Ovary (tissue), 9 donors: ENCODE measurements around the gene FCRL4. TPM values are rescaled to one million over a fixed set of nuclear protein-coding genes. Genes with fewer than 3 reads are reported as not detected.

Experiments
- DNase-seq, 5 donors: peaks; one replicate each; pipeline ENCODE4 v3.0.0-alpha.2; 2019 to 2020
- H3K27ac ChIP-seq, 2 donors: fragments of 200-600 bp; one replicate each; pipeline versions ENCODE4 v1.5.1 to v1.8.0; 2019 to 2022
- H3K27me3 ChIP-seq: fragments of 200-600 bp; one replicate; pipeline ENCODE4 v1.8.0; 2022
- H3K36me3 ChIP-seq: fragments of 200-600 bp; sonication (generic); one replicate; pipeline ENCODE4 v1.5.1; 2019
- H3K4me1 ChIP-seq: one replicate; pipeline ENCODE4 v1.8.1; 2013; ENCODE audit warnings: mild to moderate bottlenecking, moderate library complexity; ENCODE audit not compliant: insufficient read depth
- H3K4me3 ChIP-seq: fragments of 200-600 bp; sonication (generic); one replicate; pipeline ENCODE4 v1.5.1; 2017
- H3K9me3 ChIP-seq, 2 donors: fragments of 200-600 bp in 1 of 2; sonication (generic) in 1 of 2; one replicate each; pipeline versions ENCODE4 v1.5.1 to v1.8.1; 2013 to 2019; ENCODE audit warnings: mild to moderate bottlenecking in 1 of 2, moderate library complexity in 1 of 2
- EP300 ChIP-seq: sonication (generic); formaldehyde crosslinking; IDR thresholded peaks from one replicate; pipeline ENCODE4 v1.6.1; 2017; ENCODE audit warnings: antibody characterized with exemption
- POLR2A ChIP-seq: fragments of 450-650 bp; IDR thresholded peaks from one replicate; pipeline ENCODE4 v1.6.1; 2017; ENCODE audit warnings: antibody characterized with exemption, mild to moderate bottlenecking, moderate library complexity
- WGBS, 3 donors: extraction: QIAGEN DNeasy Blood & Tissue Kit in 1 of 3; methylation state at CpG; one replicate each; pipeline versions ENCODE4 v1.1.5 to v1.1.7; 2013 to 2017; 5-methylcytosine and 5-hydroxymethylcytosine counted together
- intact Hi-C, 4 donors: fragments of 100-400 bp; cut with DNase I; formaldehyde crosslinking; loops; one replicate each; pipeline versions ENCODE4 v1.11.0 to v1.15.1; 2022 to 2023
- polyA plus RNA-seq, 2 donors: library from polyadenylated mRNA; stranded (reverse); fragments of 200-250 nt in 1 of 2; fragments of 350-450 nt in 1 of 2; fragmentation: Illumina TruSeq in 1 of 2; extraction: RNeasy Lipid Tissue Mini Kit (QIAGEN cat#74804) in 1 of 2; gene quantifications; one replicate each; pipeline ENCODE4 v1.2.3, GENCODE V29; 2013 to 2014
- total RNA-seq, 7 donors: library from RNA; depleted of rRNA in 2 of 7; stranded (reverse); fragments of >200 nt in 2 of 7; fragmentation: NEBNext Ultra II Directional in 3 of 7; extraction: Animal tissue kit (Norgen Biotek cat#: 25700) in 3 of 7; gene quantifications; one replicate each; pipeline versions ENCODE4 v1.1.0 to v1.2.4, GENCODE V29; 2016 to 2023
- TF ChIP-seq, protein P1 (sequence below), 3 donors: fragments of 450-650 bp in 2 of 3; fragments of 200-600 bp in 1 of 3; IDR thresholded peaks; one replicate each; pipeline versions ENCODE4 v1.5.1 to v1.8.0; 2016 to 2022; ENCODE audit warnings: antibody characterized with exemption in 3 of 3, mild to moderate bottlenecking in 1 of 3
- donor health status: DM: no; HTN: no; CAD: no; lungs with moderate emphysema.
- donor health status: DM: no; HTN: no; CAD: no.
- donor health status: Bipolar disorder and iron deficiency.
- donor health status: DM: yes; HTN: yes; CAD: no.
- donor health status: DM: no; HTN: no; CAD: no.
- donor health status: DM: yes; HTN: yes; CAD: no.

Gene FCRL4
- total and polyA plus RNA-seq, 9 donors, result not detected

DNA sequence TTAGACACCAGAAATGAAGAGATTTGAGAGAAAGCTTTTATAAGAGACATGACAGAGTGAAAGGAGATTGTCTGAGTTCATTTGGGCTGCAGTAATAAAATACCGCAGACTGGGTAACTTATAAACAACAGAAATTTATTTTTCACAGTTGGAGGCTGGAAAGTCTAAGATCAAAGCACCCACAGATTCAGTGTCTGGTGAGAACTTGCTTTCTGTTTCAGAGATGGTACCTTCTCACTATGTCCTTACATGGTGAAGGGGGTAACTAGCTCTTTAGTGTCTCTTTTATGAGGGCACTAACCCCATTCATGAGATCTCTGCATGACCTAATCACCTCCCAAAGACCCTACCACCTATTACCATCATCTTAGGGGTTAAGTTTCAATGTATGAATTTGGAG lies 30.9 kb upstream of the FCRL4 start:
- no peak for TF ChIP-seq POLR2A
- no peaks in the 10 kb centered on the region for H3K9me3 ChIP-seq
- H3K36me3 ChIP-seq, result no peaks in the 10 kb centered on the region
- intact Hi-C loops, result no loop called here
- no peak overlapping the region for H3K27ac ChIP-seq
- 85 to 89% (median 89%) methylated on average over 1 of the region's 1 CpG for WGBS, 3 donors
- H3K4me3 ChIP-seq, result no peak overlapping the region
- no peaks in the 10 kb centered on the region for H3K27me3 ChIP-seq
- no peak for DNase-seq
- H3K4me1 ChIP-seq, result no peaks in the 10 kb centered on the region

DNA sequence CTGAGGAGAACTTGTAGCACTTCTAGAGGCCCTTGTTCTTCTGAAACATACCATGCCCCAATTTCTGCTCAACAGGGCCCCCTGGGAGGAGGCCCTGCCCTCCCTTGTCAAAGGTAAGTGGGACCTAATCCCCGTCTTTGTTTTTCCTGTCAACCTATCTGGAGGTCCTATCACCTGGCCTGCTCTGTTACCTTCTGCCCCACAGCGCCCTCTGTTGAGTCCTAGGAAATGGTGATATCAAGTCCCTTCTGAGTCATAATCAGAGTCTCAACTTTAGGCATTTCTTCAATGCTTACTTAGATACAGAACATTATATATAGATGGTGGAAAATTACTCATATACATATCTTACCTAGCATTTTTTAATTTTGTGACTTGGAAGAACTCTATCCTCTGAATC lies 28.2 kb upstream of the FCRL4 start:
- intact Hi-C loops, result no loop called here
- no peaks in the 10 kb centered on the region for H3K36me3 ChIP-seq
- H3K4me3 ChIP-seq, result no peak overlapping the region
- no peak for TF ChIP-seq POLR2A
- no peak for TF ChIP-seq EP300
- TF ChIP-seq, protein P1, sequence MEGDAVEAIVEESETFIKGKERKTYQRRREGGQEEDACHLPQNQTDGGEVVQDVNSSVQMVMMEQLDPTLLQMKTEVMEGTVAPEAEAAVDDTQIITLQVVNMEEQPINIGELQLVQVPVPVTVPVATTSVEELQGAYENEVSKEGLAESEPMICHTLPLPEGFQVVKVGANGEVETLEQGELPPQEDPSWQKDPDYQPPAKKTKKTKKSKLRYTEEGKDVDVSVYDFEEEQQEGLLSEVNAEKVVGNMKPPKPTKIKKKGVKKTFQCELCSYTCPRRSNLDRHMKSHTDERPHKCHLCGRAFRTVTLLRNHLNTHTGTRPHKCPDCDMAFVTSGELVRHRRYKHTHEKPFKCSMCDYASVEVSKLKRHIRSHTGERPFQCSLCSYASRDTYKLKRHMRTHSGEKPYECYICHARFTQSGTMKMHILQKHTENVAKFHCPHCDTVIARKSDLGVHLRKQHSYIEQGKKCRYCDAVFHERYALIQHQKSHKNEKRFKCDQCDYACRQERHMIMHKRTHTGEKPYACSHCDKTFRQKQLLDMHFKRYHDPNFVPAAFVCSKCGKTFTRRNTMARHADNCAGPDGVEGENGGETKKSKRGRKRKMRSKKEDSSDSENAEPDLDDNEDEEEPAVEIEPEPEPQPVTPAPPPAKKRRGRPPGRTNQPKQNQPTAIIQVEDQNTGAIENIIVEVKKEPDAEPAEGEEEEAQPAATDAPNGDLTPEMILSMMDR (IDR thresholded peaks at IDR 0.05), result no peak
- no peak for DNase-seq
- no peaks in the 10 kb centered on the region for H3K27me3 ChIP-seq
- WGBS, 3 donors, result 19 to 29% (median 23%) methylated on average over 2 of the region's 2 CpGs
- H3K27ac ChIP-seq, result no peak overlapping the region
- H3K4me1 ChIP-seq, result no peaks in the 10 kb centered on the region
- no peaks in the 10 kb centered on the region for H3K9me3 ChIP-seq

DNA sequence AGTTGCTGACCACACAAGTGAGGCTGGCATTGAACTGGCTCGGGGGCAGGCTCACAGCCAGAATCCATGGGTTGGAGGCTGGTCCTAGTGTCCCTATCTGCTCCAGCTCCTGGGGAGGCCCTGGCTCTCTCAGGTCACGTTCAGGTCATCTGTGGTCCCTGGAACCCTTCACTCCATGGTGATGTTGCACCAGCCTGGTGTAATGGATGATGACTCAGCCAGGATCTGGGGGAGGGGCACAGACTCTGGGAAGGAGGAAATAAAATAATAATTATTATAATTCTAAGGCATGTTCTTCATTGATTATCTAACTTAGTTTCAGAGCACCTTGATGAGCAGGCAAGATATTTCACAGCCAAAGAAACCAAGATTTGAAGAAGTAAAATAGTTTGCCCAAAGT lies 26.6 kb upstream of the FCRL4 start:
- 57 to 71% (median 58%) methylated on average over 2 of the region's 2 CpGs for WGBS, 3 donors

DNA sequence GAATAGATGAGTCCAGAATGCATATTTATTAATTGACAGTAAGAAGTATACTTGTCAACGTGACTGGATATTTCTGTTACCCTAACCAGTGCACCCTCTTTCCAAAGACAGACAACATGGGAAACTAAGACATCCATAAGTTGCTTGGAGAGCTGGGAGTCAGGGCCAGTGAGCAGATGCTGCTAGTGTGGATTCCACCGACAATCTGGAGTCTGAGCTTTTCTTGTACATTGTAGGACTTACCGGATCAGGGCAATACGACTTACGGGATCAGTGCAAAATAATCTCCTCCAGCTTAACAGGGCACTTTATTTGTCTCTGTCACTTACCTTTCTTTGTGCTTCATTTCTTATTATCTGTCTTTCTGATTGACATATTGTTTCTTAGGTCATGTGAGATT lies 24.6 kb upstream of the FCRL4 start:
- Histone ChIP-seq H3K4me3 (no peak overlapping the region), H3K27ac (no peak overlapping the region), H3K27me3 (no peaks in the 10 kb centered on the region), H3K36me3 (no peaks in the 10 kb centered on the region), H3K4me1 (no peaks in the 10 kb centered on the region), H3K9me3 (no peaks in the 10 kb centered on the region)
- intact Hi-C loops, result no loop called here
- no peak for TF ChIP-seq EP300
- no peak for TF ChIP-seq POLR2A
- TF ChIP-seq, protein P1 (IDR thresholded peaks at IDR 0.05), result no peak
- WGBS, 3 donors, result 86 to 92% (median 86%) methylated on average over 5 of the region's 5 CpGs
- no peak for DNase-seq

More for the DNA sequence above, 26.6 kb upstream of the FCRL4 start:
- Histone ChIP-seq H3K27me3 (no peaks in the 10 kb centered on the region), H3K9me3 (no peaks in the 10 kb centered on the region), H3K4me1 (no peaks in the 10 kb centered on the region), H3K27ac (no peak overlapping the region), H3K36me3 (no peaks in the 10 kb centered on the region), H3K4me3 (no peak overlapping the region)
- TF ChIP-seq, protein P1 (IDR thresholded peaks at IDR 0.05), result no peak
- TF ChIP-seq POLR2A, result no peak
- no peak for TF ChIP-seq EP300
- intact Hi-C loops, result no loop called here
- DNase-seq, result no peak

DNA sequence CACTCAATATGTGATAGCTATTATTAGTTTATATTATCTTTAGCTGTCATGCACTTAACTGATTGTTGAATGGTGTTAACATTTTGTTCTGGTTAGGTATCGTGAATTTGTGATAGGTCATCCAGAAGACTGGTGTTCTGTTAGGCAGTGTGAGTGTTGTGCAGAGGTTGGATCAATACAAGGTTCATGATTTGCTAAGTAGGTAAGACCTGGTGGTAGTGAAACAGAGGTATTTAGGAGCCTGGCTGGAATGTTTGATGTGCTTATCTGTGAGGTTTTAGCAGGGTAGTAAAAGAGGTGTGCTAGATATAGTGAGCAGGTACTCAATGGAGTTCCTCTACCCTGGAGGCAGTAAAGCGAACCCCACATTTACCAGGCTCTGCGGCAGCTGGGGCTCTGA lies 20.3 kb upstream of the FCRL4 start:
- Histone ChIP-seq H3K27me3 (no peaks in the 10 kb centered on the region), H3K4me3 (no peak overlapping the region), H3K36me3 (no peaks in the 10 kb centered on the region), H3K4me1 (no peaks in the 10 kb centered on the region), H3K9me3 (no peaks in the 10 kb centered on the region), H3K27ac (no peak overlapping the region)
- intact Hi-C loops, result no loop called here
- 79 to 89% (median 82%) methylated on average over 3 of the region's 3 CpGs for WGBS, 3 donors
- TF ChIP-seq, protein P1 (IDR thresholded peaks at IDR 0.05), result no peak
- TF ChIP-seq EP300, result no peak
- TF ChIP-seq POLR2A, result no peak
- no peak for DNase-seq
